HepG2 (cell line): ENCODE measurements around the gene SLC51B. TPM values are rescaled to one million over a fixed set of nuclear protein-coding genes. Genes with fewer than 3 reads are reported as not detected.

Experiments
- ATRX ChIP-seq: sonication (generic); formaldehyde crosslinking; IDR thresholded peaks from 2 replicates; pipeline ENCODE4 v1.4.0; 2020; ENCODE audit warnings: missing genetic modification reagents, borderline replicate concordance
- HDAC1 ChIP-seq: sonication (generic); formaldehyde crosslinking; IDR thresholded peaks from 2 replicates; pipeline ENCODE4 v1.5.1; 2020; ENCODE audit warnings: mild to moderate bottlenecking, missing genetic modification reagents
- KAT2B ChIP-seq: fragments of 150-350 bp; IDR thresholded peaks from 2 replicates; pipeline ENCODE4 v1.6.1; 2014; ENCODE audit warnings: low read depth, low read length, borderline replicate concordance
- KDM4B ChIP-seq: sonication (generic); formaldehyde crosslinking; IDR thresholded peaks from 2 replicates; pipeline ENCODE4 v1.4.0; 2020; ENCODE audit warnings: missing genetic modification reagents
- KMT2A ChIP-seq: sonication (generic); formaldehyde crosslinking; IDR thresholded peaks from 2 replicates; pipeline ENCODE4 v1.4.0; 2020; ENCODE audit warnings: missing genetic modification reagents
- MAF1 ChIP-seq: sonication (generic); formaldehyde crosslinking; IDR thresholded peaks from 2 replicates; pipeline ENCODE4 v1.5.0; 2020; ENCODE audit warnings: missing genetic modification reagents, borderline replicate concordance
- MYNN ChIP-seq: sonication (generic); formaldehyde crosslinking; IDR thresholded peaks from 2 replicates; pipeline ENCODE4 v1.4.0; 2020; ENCODE audit warnings: mild to moderate bottlenecking, low read depth, missing genetic modification reagents
- POGZ ChIP-seq: sonication (generic); formaldehyde crosslinking; IDR thresholded peaks from 2 replicates; pipeline ENCODE4 v1.4.0; 2020; ENCODE audit warnings: mild to moderate bottlenecking, missing genetic modification reagents
- RFXAP ChIP-seq: sonication (generic); formaldehyde crosslinking; IDR thresholded peaks from 2 replicates; pipeline ENCODE4 v1.4.0; 2020; ENCODE audit warnings: missing genetic modification reagents, borderline replicate concordance
- SOX13 ChIP-seq, 3 experiments: fragments of 450-650 bp in 1 of 3; sonication (generic) in 1 of 3; formaldehyde crosslinking in 1 of 3; IDR thresholded peaks in 2 of 3; conservative IDR thresholded peaks in 1 of 3; 2 replicates each; pipeline versions ENCODE4 v1.5.0 to v1.6.1; 2016 to 2020; ENCODE audit warnings: antibody characterized with exemption in 1 of 3, mild to moderate bottlenecking in 1 of 3, missing compliant biosample characterization in 1 of 3, missing genetic modification reagents in 1 of 3, moderate library complexity in 1 of 3
- YY1 ChIP-seq: IDR thresholded peaks from 2 replicates; pipeline ENCODE4 v1.6.1; 2011; ENCODE audit warnings: low read length, low read depth, moderate library complexity, mild to moderate bottlenecking; ENCODE audit not compliant: insufficient read depth, insufficient replicate concordance
- ZNF143 ChIP-seq: sonication (generic); formaldehyde crosslinking; IDR thresholded peaks from 2 replicates; pipeline ENCODE4 v1.4.0; 2020; ENCODE audit warnings: missing genetic modification reagents
- ZNF615 ChIP-seq: sonication (generic); formaldehyde crosslinking; IDR thresholded peaks from 2 replicates; pipeline ENCODE4 v1.5.0; 2020; ENCODE audit warnings: mild to moderate bottlenecking, missing genetic modification reagents, borderline replicate concordance
- ZNF746 ChIP-seq: sonication (generic); formaldehyde crosslinking; IDR thresholded peaks from 2 replicates; pipeline ENCODE4 v1.8.0; 2022; ENCODE audit warnings: mild to moderate bottlenecking, missing genetic modification reagents
- polyA plus RNA-seq, 8 experiments: library from polyadenylated mRNA; depleted of rRNA in 3 of 8; stranded (reverse) in 7 of 8; unstranded in 1 of 8; fragments of >200 nt; fragmentation: Illumina TruSeq in 4 of 8; extraction: Trizol in 4 of 8; gene quantifications; 2 replicates each; pipeline versions ENCODE4 v1.2.1 to v1.2.3, GENCODE V29; 2011 to 2016; ENCODE audit warnings: low read depth in 4 of 8, missing spikeins in 1 of 8, mixed read lengths in 1 of 8; ENCODE audit not compliant: insufficient read depth in 1 of 8
- total RNA-seq, 5 experiments: library from RNA; depleted of rRNA; stranded (reverse); fragments of >200 nt; fragmentation: Illumina TruSeq; extraction: Trizol; gene quantifications; 2 replicates each; pipeline ENCODE4 v1.2.3, GENCODE V29; 2016; ENCODE audit warnings: low read depth in 1 of 5
- TF ChIP-seq, protein P1 (sequence below): sonication (generic); formaldehyde crosslinking; IDR thresholded peaks from 2 replicates; pipeline ENCODE4 v1.4.0; 2020; ENCODE audit warnings: mild to moderate bottlenecking, missing genetic modification reagents
- TF ChIP-seq, protein P2 (sequence below): IDR thresholded peaks from 2 replicates; pipeline ENCODE4 v1.6.1; 2018; ENCODE audit warnings: missing genetic modification reagents, mild to moderate bottlenecking, missing compliant biosample characterization
- TF ChIP-seq, protein P3 (sequence below): sonication (generic); formaldehyde crosslinking; IDR thresholded peaks from 2 replicates; pipeline ENCODE4 v1.4.0; 2020; ENCODE audit warnings: missing genetic modification reagents
- TF ChIP-seq, protein P4 (sequence below): sonication (generic); IDR thresholded peaks from 2 replicates; pipeline ENCODE4 v1.6.1; 2016; ENCODE audit warnings: low read depth, borderline replicate concordance
- TF ChIP-seq, protein P5 (sequence below): sonication (generic); formaldehyde crosslinking; IDR thresholded peaks from 2 replicates; pipeline ENCODE4 v1.4.0; 2020; ENCODE audit warnings: missing genetic modification reagents, mild to moderate bottlenecking, borderline replicate concordance

The SLC51B gene
- total and polyA plus RNA-seq, 2 of the 13 experiments (the other 11 are each of a cell fraction or from before 2014, with no cell fraction given) = 14.9 to 17.1 TPM

DNA sequence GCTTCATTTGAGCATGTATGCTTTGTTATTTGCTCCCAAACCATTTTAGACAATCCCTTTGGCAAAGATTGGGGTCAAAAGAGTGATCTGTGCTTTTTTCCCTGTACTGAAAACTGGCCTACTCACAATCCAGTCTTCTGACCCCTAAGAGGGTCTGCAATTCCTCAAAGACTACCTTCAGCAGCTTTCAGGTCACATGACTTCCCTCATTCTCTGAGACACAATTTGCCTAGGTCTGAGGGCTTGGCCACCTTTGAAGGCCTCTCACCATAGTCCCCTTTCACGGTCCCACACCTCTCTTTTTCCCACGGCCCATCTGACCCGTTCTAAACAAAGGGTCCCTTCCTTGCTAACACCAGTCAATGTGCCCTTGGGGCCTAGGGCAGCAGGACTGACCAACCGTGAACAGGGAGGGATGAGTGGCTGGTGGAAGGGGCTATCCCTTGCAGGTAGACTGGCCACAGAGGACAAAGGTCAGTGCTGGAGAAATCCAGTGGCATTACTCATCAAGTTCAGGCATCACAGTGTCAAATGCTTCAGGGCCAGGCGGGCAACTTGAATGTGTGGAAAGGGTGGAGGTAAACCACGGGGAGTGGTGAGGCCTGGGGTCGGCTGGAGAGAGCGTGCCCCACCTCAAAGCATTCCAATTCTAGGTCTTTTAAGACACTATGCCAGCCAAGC is 11.8 kb downstream of the SLC51B start (continued):
- TF ChIP-seq, protein P1, sequence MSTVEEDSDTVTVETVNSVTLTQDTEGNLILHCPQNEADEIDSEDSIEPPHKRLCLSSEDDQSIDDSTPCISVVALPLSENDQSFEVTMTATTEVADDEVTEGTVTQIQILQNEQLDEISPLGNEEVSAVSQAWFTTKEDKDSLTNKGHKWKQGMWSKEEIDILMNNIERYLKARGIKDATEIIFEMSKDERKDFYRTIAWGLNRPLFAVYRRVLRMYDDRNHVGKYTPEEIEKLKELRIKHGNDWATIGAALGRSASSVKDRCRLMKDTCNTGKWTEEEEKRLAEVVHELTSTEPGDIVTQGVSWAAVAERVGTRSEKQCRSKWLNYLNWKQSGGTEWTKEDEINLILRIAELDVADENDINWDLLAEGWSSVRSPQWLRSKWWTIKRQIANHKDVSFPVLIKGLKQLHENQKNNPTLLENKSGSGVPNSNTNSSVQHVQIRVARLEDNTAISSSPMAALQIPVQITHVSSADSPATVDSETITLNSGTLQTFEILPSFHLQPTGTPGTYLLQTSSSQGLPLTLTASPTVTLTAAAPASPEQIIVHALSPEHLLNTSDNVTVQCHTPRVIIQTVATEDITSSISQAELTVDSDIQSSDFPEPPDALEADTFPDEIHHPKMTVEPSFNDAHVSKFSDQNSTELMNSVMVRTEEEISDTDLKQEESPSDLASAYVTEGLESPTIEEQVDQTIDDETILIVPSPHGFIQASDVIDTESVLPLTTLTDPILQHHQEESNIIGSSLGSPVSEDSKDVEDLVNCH = no peak
- TF ChIP-seq MAF1 (CRISPR knock-in tag) (no peak), KMT2A (0 out of 2 replicates have a peak, but pooled peaks have one; percentile 35), KAT2B (no peak), ZNF615 (CRISPR knock-in tag) (0 out of 2 replicates have a peak, but pooled peaks have one; percentile 52), ZNF746 (CRISPR knock-in tag) (0 out of 2 replicates have a peak, but pooled peaks have one; percentile 53), MYNN (CRISPR knock-in tag) (no peak), POGZ (no peak; the same call in 1 of the 2 replicates), ZNF143 (CRISPR knock-in tag) (no peak), ATRX (CRISPR knock-in tag) (no peak), SOX13 (IDR thresholded peaks at IDR 0.05) (no peak), SOX13 (CRISPR knock-in tag; conservative IDR thresholded peaks at IDR 0.05 in 1 of 2, IDR thresholded peaks at IDR 0.05 in 1 of 2) (peak in 1 of 2 experiments; percentile 77; a peak in 2 of 4 replicates), HDAC1 (CRISPR knock-in tag) (peak; percentile 85), RFXAP (no peak), YY1 (no peak), KDM4B (CRISPR knock-in tag) (0 out of 2 replicates have a peak, but pooled peaks have one; percentile 45)
- TF ChIP-seq, protein P2, sequence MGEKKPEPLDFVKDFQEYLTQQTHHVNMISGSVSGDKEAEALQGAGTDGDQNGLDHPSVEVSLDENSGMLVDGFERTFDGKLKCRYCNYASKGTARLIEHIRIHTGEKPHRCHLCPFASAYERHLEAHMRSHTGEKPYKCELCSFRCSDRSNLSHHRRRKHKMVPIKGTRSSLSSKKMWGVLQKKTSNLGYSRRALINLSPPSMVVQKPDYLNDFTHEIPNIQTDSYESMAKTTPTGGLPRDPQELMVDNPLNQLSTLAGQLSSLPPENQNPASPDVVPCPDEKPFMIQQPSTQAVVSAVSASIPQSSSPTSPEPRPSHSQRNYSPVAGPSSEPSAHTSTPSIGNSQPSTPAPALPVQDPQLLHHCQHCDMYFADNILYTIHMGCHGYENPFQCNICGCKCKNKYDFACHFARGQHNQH (CRISPR knock-in tag) = 0 out of 2 replicates have a peak, but pooled peaks have one; percentile 48
- TF ChIP-seq, protein P3, sequence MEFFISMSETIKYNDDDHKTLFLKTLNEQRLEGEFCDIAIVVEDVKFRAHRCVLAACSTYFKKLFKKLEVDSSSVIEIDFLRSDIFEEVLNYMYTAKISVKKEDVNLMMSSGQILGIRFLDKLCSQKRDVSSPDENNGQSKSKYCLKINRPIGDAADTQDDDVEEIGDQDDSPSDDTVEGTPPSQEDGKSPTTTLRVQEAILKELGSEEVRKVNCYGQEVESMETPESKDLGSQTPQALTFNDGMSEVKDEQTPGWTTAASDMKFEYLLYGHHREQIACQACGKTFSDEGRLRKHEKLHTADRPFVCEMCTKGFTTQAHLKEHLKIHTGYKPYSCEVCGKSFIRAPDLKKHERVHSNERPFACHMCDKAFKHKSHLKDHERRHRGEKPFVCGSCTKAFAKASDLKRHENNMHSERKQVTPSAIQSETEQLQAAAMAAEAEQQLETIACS (CRISPR knock-in tag) = no peak
- TF ChIP-seq, protein P4, sequence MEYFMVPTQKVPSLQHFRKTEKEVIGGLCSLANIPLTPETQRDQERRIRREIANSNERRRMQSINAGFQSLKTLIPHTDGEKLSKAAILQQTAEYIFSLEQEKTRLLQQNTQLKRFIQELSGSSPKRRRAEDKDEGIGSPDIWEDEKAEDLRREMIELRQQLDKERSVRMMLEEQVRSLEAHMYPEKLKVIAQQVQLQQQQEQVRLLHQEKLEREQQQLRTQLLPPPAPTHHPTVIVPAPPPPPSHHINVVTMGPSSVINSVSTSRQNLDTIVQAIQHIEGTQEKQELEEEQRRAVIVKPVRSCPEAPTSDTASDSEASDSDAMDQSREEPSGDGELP = peak; percentile 51; the same call in 1 of the 2 replicates
- TF ChIP-seq, protein P5, sequence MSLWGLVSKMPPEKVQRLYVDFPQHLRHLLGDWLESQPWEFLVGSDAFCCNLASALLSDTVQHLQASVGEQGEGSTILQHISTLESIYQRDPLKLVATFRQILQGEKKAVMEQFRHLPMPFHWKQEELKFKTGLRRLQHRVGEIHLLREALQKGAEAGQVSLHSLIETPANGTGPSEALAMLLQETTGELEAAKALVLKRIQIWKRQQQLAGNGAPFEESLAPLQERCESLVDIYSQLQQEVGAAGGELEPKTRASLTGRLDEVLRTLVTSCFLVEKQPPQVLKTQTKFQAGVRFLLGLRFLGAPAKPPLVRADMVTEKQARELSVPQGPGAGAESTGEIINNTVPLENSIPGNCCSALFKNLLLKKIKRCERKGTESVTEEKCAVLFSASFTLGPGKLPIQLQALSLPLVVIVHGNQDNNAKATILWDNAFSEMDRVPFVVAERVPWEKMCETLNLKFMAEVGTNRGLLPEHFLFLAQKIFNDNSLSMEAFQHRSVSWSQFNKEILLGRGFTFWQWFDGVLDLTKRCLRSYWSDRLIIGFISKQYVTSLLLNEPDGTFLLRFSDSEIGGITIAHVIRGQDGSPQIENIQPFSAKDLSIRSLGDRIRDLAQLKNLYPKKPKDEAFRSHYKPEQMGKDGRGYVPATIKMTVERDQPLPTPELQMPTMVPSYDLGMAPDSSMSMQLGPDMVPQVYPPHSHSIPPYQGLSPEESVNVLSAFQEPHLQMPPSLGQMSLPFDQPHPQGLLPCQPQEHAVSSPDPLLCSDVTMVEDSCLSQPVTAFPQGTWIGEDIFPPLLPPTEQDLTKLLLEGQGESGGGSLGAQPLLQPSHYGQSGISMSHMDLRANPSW (CRISPR knock-in tag) = no peak
